GOT3 (cell line): ENCODE results near the gene CLEC14A.

ENCODE experiments used
- DNase-seq: peaks from one replicate; lab custom pipeline; 2025; ENCODE audit warnings: mixed read lengths; lab: John Stamatoyannopoulos, UW

CLEC14A gene

GRCh38 chr14:38205949-38206665 is 49.8 kb downstream of the CLEC14A start:
- no peak for DNase-seq

- no peak for DNase-seq
These were observed 50.6 kb downstream of the CLEC14A start for GRCh38 chr14:38205119-38205813.

- DNase-seq, result no peak
These were observed 51.2 kb downstream of the CLEC14A start for GRCh38 chr14:38204719-38205115.
